Activated CD4-positive, alpha-beta T cell treated with anti-CD3 and anti-CD28 coated beads, Interleukin-10, Interleukin-2, amounts not matched to agents 100 ng/mL and 50 ng/mL, durations not matched to agents 16 hours and 8 hours (primary cell): Measurements from ENCODE around the gene MED27.
"Not testable (repeated sequence)": the region's sequence is repeated elsewhere in the genome, so short reads cannot be mapped to it uniquely, and the experiment has no call there.

ENCODE experiments used
- DNase-seq: peaks from one replicate; pipeline ENCODE4 v3.0.0-alpha.2; 2020

MED27 gene

DNA sequence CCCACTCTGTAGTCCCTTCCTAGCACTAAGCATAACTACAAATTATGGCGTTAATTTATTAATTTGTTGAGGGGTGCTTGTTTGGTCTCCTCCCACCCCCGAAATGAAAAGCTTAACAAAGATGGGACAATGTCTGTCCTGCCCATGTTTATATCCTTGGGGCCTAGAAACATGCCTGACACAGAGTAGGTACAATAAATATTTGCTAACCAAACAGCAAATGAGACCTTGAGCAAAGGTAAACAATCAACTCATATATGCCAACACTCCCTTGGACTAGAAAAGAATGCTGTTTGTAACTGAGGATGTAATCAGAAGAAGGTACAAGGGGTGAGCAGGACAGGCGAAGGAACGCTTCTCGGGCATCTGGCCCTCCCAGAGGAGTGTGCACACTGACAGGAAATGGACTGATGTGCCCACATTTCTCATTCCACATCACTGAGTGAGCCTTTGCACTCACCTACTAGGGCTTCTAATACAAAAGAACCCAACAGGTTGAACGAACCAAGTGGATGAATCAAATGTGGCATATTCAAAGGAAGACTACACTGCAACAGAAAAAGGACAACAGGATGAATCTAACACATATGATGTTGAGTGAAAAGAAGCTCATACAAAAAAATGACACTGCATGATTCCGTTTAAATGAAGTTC lies 66.8 kb downstream of the MED27 start:
- DNase-seq: no peak

DNA sequence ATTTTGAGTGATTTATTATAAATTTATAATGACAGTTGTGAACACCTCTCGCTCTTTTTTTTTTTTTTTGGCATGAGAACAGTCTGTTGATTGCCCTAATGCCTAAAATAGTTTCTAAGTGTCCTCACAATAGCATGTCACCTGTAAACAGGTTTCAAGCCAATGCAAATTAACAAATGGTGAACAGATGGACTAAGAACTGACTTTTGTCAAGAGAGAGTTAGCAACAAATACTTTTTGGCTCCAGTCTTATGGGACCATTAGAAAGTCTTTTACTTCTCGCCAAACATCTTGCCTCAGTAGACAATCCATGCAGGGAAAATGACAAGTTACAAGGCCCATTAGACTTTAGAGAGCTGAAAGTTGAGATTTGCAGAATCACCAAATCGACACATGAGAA lies 67.8 kb downstream of the MED27 start:
- DNase-seq: no peak

- no peak for DNase-seq
These were observed 68.4 kb downstream of the MED27 start for GRCh38 chr9:132011309-132011708.

DNA sequence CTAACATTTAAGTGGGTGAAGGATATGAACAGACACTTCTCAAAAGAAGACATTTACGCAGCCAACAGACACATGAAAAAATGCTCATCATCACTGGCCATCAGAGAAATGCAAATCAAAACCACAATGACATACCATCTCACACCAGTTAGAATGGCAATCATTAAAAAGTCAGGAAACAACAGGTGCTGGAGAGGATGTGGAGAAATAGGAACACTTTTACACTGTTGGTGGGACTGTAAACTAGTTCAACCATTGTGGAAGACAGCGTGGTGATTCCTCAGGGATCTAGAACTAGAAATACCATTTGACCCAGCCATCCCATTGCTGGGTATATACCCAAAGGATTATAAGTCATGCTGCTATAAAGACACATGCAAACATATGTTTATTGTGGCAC lies 69.5 kb downstream of the MED27 start:
- DNase-seq: not testable (repeated sequence)

DNA sequence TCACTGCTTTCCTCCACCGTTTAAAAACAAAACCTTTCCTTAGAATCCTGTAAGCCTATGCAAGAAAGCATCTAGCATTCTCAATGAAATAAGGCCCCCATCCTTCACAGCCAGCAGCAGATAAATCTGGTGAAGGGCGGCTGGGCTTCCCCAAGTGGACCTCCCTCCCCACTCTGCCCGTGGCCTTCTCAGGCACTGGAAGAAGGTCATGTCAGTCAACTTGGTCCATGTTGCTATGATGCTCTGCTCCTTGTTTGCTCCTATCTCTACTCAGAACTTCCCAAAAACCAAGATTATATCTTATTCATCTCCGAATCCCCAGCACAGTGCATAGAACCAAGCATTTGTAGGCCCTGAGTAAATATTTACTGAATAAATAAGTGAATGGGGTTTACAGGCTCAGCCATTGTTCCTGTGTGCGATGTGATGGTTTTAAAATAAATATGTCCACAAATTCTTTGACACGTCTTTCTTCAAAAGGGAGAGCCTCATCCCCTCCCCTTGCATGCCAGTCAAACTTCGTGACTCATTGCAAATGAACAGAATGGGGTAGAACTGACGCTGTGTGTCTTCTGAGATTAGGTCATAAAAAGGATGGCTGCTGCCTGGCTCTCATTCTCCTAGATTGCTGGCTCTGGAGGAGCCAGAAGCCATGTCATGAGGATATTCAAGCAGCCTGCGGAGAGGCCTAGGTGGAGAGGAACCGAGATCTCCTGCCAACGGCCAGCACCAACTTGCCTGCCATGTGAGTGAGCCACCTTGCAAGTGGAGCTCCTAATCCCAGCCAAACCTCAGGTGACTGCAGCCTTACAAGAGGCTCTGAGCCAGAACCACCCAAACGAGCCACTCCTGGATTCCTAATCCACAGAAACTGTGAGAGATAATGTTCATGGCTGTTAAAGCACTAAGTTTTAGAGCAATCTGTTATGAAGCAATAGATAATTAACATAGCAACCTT lies 70.5 kb downstream of the MED27 start:
- DNase-seq: no peak

- no peak for DNase-seq
These were observed 71.4 kb downstream of the MED27 start for GRCh38 chr9:132008184-132008803.

DNA sequence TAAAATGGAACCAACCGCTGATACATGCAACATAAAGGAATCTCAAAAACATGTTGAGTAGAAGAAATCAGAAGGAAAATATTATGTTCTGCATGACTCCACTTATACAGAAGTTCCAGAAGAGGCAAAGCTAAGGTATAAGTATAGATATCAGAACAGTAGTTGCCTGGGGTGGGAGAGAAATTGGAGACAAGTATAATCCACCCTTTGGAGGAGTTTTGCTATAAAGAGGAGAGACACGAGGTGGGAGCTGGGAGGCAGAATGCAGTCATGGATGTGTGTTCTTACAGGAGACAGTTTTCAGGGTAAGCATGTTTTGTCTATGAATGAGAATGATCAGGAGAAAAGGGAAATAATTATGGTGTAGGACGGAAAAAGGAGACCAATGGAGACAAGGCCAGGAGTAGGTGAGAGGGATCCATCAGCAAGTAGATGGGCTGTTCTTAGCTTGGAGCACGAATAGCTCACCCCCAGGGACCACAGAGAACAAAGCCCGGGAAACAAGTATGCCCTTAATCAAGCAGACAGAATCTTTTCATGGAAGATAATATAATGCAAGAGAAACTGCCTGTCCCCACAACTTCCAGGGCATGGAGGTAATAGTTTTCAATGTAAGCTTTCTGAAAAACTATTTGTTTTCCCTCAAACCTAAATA lies 72.2 kb downstream of the MED27 start:
- DNase-seq: no peak

GRCh38 chr9:132006677-132007370 lies 72.8 kb downstream of the MED27 start:
- peak; percentile 93 for DNase-seq

- DNase-seq: no peak
These were observed 73.8 kb downstream of the MED27 start for GRCh38 chr9:132005899-132006298.

DNA sequence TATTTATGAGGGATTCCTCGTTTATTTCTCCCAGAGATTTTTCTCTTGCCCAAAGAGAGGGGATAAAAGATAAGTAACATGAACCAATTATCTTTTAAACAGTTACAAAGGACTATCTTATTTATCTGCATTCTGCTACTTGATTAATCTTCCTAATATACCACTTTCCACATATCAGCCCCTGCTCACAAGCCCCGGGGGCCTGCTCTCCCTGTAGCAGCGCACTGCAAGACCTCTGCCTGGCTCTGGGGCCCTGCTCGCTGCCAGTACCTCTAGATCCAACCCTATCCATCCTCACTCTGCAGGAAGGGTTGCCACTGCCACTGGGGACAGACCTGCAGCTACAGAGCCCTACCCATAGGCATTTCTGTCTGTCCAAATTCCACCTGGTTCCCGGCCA lies 75.3 kb downstream of the MED27 start:
- no peak for DNase-seq

GRCh38 chr9:132003896-132004295 lies 75.8 kb downstream of the MED27 start:
- DNase-seq: no peak

GRCh38 chr9:132003319-132003704 lies 76.4 kb downstream of the MED27 start:
- no peak for DNase-seq

GRCh38 chr9:132002643-132003318 lies 76.9 kb downstream of the MED27 start:
- DNase-seq: peak; percentile 30

DNA sequence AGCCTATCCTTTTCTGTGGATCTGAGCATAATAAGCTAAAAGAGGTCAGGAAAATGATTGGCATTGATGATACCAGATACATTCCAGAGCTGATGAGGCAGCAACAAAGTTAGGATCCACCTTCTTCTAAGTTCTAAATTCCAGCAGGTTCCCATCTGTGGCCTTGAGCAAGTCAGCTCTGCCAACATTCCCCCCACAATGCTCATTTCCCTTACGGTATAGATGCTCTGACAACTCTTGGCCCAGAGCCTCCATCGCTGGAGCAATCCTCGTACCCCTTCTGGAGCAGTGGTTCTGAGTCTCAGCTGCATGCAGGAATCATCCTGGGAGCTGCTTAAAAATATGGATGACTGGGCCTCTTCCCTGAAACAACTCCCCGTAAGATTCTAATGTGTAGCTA lies 78.1 kb downstream of the MED27 start:
- DNase-seq: no peak

- no peak for DNase-seq
These were observed 79.0 kb downstream of the MED27 start for GRCh38 chr9:132000659-132001058.

DNA sequence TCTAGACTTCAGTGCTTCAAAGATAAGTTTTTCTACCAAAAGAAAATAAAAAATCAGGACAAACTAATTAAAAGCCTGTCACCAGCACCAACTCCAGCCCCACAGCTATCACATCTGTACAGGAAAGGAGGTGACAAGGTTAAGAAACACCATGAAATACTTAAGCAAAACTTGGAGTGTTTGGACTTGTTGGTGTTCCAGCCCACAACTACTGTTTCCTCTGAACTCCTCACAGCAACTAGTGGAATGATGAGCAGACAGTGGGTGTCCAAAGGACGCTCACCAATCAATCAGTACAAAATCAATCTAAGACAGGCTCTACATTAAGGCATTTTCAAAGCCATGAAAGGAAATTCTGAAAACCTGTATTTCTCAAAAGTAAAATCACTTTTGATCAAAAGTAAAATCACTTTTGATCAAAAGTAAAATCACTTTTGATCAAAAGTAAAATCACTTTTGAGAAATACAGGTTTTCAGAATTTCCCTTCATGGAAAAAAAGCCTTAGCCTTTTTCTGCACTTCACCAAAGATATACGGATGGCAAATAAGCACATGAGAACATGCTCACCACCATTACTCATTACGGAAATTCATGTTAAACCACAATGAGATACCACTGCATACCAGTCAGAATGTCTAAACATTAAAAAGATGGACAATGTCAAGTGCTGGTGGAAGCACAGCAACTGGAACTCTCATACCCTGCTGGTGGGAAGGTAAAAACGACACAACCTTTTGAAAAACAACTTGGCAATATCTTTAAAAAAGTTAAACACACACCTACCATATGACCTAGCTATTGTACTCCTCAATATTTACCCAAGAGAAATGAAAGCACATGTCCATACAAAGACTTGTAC lies 79.7 kb downstream of the MED27 start:
- peak; percentile 84 for DNase-seq

GRCh38 chr9:131997779-131998178 lies 81.9 kb downstream of the MED27 start:
- DNase-seq: no peak

DNA sequence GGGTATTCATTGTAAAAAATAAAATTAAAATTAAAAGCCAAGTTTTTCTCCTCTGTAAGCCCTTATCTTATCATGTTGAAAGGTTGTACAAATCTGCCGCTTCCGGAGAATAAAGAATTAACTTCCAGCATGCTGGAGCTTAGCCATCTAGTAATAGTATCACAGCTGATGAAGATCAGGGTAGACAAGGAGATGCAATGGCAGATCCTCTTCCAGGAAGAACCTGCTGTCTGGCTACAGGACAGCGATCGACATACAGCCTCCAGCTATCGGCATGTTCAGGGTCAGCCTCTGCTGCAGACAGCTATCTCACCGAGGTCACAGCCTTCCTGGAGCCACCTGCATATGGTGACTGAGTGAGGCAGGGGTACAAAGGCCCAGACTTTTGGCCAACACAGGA lies 82.6 kb downstream of the MED27 start:
- no peak for DNase-seq

DNA sequence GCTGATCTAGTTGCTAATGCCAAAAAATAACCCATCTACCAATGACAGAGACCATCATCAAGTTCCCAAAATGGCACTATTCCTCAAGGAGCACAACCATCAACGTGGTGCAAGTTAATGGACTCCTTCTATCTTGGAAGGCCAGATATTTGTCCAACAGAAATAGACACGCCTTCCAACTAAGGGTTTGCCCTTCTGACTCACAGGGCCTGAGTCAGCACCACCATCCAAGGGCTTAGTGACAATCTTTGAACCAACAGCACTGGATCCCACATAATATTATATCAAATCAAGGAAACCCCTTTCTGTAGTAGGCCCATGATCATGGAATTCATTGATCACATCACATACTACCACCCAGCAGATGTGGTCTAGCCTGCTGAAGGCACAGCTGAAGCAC lies 84.3 kb downstream of the MED27 start:
- DNase-seq: no peak

- no peak for DNase-seq
These were observed 85.1 kb downstream of the MED27 start for GRCh38 chr9:131994364-131995125.
